Stimulated activated CD4-positive, alpha-beta T cell treated with anti-CD3 and anti-CD28 coated beads, TNF-alpha, amount 100 ng/mL, for 48 hours (primary cell): ENCODE data around the gene COBLL1.

ENCODE experiments used
- DNase-seq, 3 donors: peaks; one replicate each; pipeline ENCODE4 v3.0.0-alpha.2; 2020; ENCODE audit warnings: low read depth in 3 of 3

Gene COBLL1

GRCh38 chr2:164688896-164689419 is 152.7 kb downstream of the COBLL1 start:
- DNase-seq = no peak

DNA sequence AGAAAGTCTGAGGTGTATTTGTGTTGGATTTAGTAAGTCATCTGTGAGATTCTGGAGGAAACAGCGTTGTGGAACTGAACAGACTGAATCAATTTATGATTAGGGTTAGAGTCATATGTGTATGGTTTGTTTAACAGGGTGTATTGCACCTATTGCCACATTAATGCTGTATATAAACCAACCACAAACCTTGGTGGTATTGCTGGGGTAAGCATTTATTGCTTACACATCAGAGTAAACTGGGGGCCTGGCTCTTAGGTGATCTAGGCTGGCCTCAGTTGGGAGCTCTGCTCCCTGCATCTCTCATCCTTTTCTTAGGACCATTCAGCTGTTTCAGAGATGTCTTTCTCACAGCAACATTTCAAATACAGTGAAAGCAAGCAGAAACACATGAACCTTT is 160.6 kb downstream of the COBLL1 start:
- no peak for DNase-seq

DNA sequence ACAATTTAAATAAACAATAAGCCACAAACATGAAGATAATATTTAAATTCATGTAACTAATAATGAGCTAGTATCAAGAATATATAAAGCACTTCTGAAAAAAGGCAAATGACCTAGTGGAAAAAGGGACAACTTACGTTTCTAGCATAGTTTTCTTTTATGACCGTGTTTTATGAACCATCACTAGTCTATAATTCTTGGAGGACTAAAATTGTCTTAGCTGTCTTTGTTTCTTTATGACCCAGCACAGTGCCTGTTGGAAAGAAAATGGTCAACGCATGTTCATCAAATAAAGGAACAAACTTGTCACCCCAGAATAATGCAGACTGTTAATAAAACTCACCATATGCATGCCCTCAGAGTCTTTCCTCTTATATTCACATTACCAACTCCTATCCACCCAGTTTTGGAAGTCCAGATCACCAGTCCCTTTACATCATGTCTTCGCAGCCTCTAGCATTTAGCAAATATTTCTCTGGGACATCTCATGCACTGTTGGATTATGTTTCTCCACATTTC is 162.9 kb downstream of the COBLL1 start:
- DNase-seq = no peak

GRCh38 chr2:164677733-164678132 is 163.9 kb downstream of the COBLL1 start:
- no peak for DNase-seq

GRCh38 chr2:164677271-164677670 is 164.4 kb downstream of the COBLL1 start:
- DNase-seq = no peak

- DNase-seq = no peak
Observed at GRCh38 chr2:164675687-164676086, 165.9 kb downstream of the COBLL1 start.

DNA sequence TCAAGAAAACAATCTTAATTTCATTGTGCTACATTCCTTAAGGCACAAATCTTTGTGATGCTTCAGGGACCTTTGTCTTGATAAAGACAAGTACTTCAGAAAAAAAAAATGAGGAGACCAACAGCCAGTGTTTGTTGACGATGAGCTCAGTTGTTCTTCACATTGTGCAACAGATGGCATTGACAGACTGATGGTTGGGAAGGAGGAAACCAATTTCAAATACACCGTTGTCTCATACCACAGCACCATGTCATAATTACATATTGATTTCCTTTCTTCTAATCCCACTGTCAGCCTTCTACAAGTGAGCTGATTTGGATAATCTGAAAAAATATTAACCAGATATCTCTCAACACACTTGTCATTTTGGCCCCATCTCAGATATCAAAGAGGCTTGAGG is 166.6 kb downstream of the COBLL1 start:
- DNase-seq = no peak

- no peak for DNase-seq
Observed at GRCh38 chr2:164671664-164672396, 169.8 kb downstream of the COBLL1 start.

DNA sequence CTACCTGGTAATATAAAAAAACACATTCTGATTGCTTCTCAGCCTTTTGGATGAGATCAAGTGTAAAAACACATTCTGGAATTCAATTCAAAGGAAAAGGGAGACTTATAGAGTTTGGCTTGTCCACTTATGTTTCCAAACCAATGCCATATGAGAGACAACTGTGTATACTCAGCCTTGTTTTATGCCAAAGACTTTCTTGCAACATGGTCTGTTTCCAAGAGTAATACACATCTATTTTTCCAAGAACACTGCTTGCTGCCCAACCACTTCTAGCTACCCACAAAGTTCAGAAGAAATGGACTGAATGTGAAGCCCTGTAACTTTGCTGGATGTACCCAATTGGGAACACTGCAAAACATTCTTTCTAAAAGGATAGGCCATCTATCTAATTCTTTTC is 172.3 kb downstream of the COBLL1 start:
- DNase-seq = no peak

DNA sequence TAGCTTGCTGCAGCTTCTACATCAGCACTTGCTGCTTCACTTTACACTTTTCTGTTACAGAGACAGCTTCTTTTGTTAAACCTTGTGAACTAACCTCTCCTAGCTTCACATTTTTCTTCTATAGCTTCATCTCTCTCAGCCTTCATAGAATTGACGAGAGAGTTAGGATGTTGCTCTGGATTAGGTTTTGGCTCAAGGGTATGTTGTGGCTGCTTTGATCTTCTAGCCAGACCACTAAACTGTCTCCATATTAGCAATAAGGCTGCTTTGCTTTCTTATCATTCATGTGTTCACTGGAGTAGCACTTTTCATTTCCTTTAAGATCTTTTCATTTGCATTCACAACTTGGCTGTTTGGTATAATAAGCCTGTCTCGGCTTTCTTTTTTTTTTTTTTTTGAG is 174.1 kb downstream of the COBLL1 start:
- DNase-seq = no peak

- DNase-seq = no peak
Observed at GRCh38 chr2:164664070-164664469, 177.6 kb downstream of the COBLL1 start.

GRCh38 chr2:164662868-164663631 is 178.6 kb downstream of the COBLL1 start:
- DNase-seq = no peak

- no peak for DNase-seq
Observed at GRCh38 chr2:164662066-164662465, 179.6 kb downstream of the COBLL1 start.

DNA sequence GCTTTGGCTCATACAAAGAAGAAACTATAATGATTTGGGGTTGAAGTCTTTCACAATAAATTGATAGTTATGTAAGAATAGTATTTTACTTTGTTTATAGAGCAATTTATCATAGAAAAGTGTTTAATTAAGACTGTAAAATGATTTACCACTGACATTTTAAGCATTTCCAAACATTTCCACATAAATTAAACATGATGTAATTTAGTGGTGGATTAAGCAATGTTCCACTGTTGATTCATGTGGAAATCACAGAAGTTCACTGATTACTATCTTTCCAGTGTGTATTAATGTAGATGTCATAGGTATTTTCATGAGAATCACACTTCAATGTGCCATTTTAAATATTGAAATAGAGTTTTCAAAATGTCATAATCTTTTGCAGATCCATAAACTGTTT is 180.3 kb downstream of the COBLL1 start:
- DNase-seq = no peak

GRCh38 chr2:164657129-164657528 is 184.5 kb downstream of the COBLL1 start:
- DNase-seq = no peak

GRCh38 chr2:164655750-164656149 is 185.9 kb downstream of the COBLL1 start:
- DNase-seq = no peak

- no peak for DNase-seq
Observed at GRCh38 chr2:164655336-164655735, 186.3 kb downstream of the COBLL1 start.

DNA sequence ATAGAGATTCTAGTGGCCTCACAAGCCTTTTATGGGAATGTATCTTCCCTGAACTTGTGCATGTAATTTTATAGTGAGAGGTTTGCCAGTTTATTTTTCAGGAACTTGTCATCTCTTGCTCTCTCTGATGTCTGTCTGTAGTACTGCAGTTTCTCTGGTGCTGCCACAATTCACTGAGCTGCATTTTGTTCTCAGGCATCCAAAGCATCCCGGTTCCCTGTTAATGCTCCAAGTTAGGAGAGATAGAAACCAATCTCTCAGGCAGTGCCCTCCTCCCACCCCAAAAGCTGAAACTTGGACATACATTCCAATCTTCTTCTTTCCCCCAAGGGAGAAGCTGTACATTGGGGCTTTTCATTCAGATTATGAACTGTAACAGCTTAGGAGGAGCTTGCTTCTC is 190.3 kb downstream of the COBLL1 start:
- no peak for DNase-seq

GRCh38 chr2:164644036-164644700 is 197.5 kb downstream of the COBLL1 start:
- DNase-seq = no peak

- DNase-seq = no peak
Observed at GRCh38 chr2:164642946-164643555, 198.6 kb downstream of the COBLL1 start.

GRCh38 chr2:164642268-164642667 is 199.4 kb downstream of the COBLL1 start:
- DNase-seq = no peak
